Measurements from ENCODE around the gene LRP1B.

- TF ChIP-seq, protein P1, sequence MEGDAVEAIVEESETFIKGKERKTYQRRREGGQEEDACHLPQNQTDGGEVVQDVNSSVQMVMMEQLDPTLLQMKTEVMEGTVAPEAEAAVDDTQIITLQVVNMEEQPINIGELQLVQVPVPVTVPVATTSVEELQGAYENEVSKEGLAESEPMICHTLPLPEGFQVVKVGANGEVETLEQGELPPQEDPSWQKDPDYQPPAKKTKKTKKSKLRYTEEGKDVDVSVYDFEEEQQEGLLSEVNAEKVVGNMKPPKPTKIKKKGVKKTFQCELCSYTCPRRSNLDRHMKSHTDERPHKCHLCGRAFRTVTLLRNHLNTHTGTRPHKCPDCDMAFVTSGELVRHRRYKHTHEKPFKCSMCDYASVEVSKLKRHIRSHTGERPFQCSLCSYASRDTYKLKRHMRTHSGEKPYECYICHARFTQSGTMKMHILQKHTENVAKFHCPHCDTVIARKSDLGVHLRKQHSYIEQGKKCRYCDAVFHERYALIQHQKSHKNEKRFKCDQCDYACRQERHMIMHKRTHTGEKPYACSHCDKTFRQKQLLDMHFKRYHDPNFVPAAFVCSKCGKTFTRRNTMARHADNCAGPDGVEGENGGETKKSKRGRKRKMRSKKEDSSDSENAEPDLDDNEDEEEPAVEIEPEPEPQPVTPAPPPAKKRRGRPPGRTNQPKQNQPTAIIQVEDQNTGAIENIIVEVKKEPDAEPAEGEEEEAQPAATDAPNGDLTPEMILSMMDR (IDR thresholded peaks at IDR 0.05; ENCODE audit: low read depth, low read length, missing input control): no peak
- TF ChIP-seq, protein P2, sequence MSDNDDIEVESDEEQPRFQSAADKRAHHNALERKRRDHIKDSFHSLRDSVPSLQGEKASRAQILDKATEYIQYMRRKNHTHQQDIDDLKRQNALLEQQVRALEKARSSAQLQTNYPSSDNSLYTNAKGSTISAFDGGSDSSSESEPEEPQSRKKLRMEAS (IDR thresholded peaks at IDR 0.05): no peak
- TF ChIP-seq, protein P3, sequence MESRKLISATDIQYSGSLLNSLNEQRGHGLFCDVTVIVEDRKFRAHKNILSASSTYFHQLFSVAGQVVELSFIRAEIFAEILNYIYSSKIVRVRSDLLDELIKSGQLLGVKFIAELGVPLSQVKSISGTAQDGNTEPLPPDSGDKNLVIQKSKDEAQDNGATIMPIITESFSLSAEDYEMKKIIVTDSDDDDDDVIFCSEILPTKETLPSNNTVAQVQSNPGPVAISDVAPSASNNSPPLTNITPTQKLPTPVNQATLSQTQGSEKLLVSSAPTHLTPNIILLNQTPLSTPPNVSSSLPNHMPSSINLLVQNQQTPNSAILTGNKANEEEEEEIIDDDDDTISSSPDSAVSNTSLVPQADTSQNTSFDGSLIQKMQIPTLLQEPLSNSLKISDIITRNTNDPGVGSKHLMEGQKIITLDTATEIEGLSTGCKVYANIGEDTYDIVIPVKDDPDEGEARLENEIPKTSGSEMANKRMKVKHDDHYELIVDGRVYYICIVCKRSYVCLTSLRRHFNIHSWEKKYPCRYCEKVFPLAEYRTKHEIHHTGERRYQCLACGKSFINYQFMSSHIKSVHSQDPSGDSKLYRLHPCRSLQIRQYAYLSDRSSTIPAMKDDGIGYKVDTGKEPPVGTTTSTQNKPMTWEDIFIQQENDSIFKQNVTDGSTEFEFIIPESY (IDR thresholded peaks at IDR 0.05): no peak
- TF ChIP-seq REST (IDR thresholded peaks at IDR 0.05) (no peak), GABPA (IDR thresholded peaks at IDR 0.05 in 1 of 2, conservative IDR thresholded peaks at IDR 0.05 in 1 of 2) (no peak), TAF1 (conservative IDR thresholded peaks at IDR 0.05) (no peak), YY1 (IDR thresholded peaks at IDR 0.05) (peak; percentile 44), HNF4A (conservative IDR thresholded peaks at IDR 0.05) (peak in 1 of 2 donors; percentile 21), RAD21 (IDR thresholded peaks at IDR 0.05) (no peak), EGR1 (IDR thresholded peaks at IDR 0.05; ENCODE audit: low read depth in 2 of 2) (no peak)
These were observed 456 bp downstream of the LRP1B start for GRCh38 chr2:142130111-142131009.
